DND-41 (cell line): ENCODE data around the gene MB21D2.

Experiments
- ATAC-seq: fragments of 200-7000 bp; cut with Tn5 transposase; 3 replicates; pipeline ENCODE4 v1.9.1; 2021; ENCODE audit warnings: low read depth; ENCODE audit not compliant: insufficient read depth
- DNase-seq: peaks from one replicate; pipeline ENCODE4 v3.0.0-alpha.2; 2020
- H2AFZ ChIP-seq: 2 replicates; pipeline ENCODE4 v1.6.0; 2012; ENCODE audit warnings: low read depth, low read length
- H3K27ac ChIP-seq: 2 replicates; pipeline ENCODE4 v1.5.1; 2012; ENCODE audit warnings: low read length, inconsistent platforms
- H3K27me3 ChIP-seq: fragments of 200-600 bp; sonication (generic); 2 replicates; pipeline ENCODE4 v1.6.0; 2012; ENCODE audit warnings: low read length, mild to moderate bottlenecking, inconsistent platforms; ENCODE audit not compliant: insufficient read depth, poor library complexity
- H3K36me3 ChIP-seq: 2 replicates; pipeline ENCODE4 v1.5.1; 2012; ENCODE audit warnings: low read length, inconsistent platforms; ENCODE audit not compliant: insufficient read depth
- H3K4me1 ChIP-seq: 2 replicates; pipeline ENCODE4 v1.5.1; 2012; ENCODE audit warnings: mild to moderate bottlenecking, low read length; ENCODE audit not compliant: insufficient read depth
- H3K4me2 ChIP-seq: 2 replicates; pipeline ENCODE4 v1.6.0; 2012; ENCODE audit warnings: mild to moderate bottlenecking, moderate library complexity, low read length, inconsistent platforms; ENCODE audit not compliant: insufficient read depth
- H3K4me3 ChIP-seq, 2 experiments: fragments of 200-600 bp in 1 of 2; shearing (Covaris generic) in 1 of 2; 2 replicates each; pipeline ENCODE4 v1.5.1; 2012 to 2016; ENCODE audit warnings: inconsistent platforms in 2 of 2, low read length in 2 of 2, mild to moderate bottlenecking in 2 of 2, low read depth in 1 of 2, moderate library complexity in 1 of 2
- H3K79me2 ChIP-seq: 2 replicates; pipeline ENCODE4 v1.6.0; 2012; ENCODE audit warnings: low read length, inconsistent platforms; ENCODE audit not compliant: insufficient read depth
- H3K9ac ChIP-seq: 2 replicates; pipeline ENCODE4 v1.6.0; 2012; ENCODE audit warnings: low read depth, mild to moderate bottlenecking, inconsistent platforms, low read length, moderate library complexity
- H3K9me3 ChIP-seq: 2 replicates; pipeline ENCODE4 v1.5.1; 2012; ENCODE audit warnings: low read length, moderate library complexity, mild to moderate bottlenecking, inconsistent platforms; ENCODE audit not compliant: insufficient read depth, severe bottlenecking
- H4K20me1 ChIP-seq: 2 replicates; pipeline ENCODE4 v1.6.0; 2012; ENCODE audit warnings: low read length; ENCODE audit not compliant: insufficient read depth
- EZH2 ChIP-seq: IDR thresholded peaks from 3 replicates; pipeline ENCODE4 v1.6.1; 2012; ENCODE audit warnings: borderline replicate concordance, low read depth, mild to moderate bottlenecking, moderate library complexity, low read length, inconsistent platforms; ENCODE audit not compliant: severe bottlenecking
- TF ChIP-seq, protein P1 (sequence below): IDR thresholded peaks from 2 replicates; pipeline ENCODE4 v1.5.1; 2012; ENCODE audit warnings: borderline replicate concordance, low read length, moderate library complexity, mild to moderate bottlenecking; ENCODE audit not compliant: poor library complexity, severe bottlenecking; ENCODE audit errors: extremely low read depth

Gene MB21D2

GRCh38 chr3:192915304-192915703, 2.4 kb downstream of the MB21D2 start:
- no peak overlapping the region for H3K9ac ChIP-seq
- peaks cover 32% of the 10 kb centered on the region for H3K27me3 ChIP-seq
- H4K20me1 ChIP-seq: no peaks in the 10 kb centered on the region
- H3K4me2 ChIP-seq: no peak overlapping the region
- no peak for DNase-seq
- H3K79me2 ChIP-seq: no peaks in the 10 kb centered on the region
- H2AFZ ChIP-seq: no peak overlapping the region
- no peak overlapping the region for H3K4me3 ChIP-seq
- no peak for ATAC-seq
- H3K4me1 ChIP-seq: no peaks in the 10 kb centered on the region
- no peak overlapping the region for H3K27ac ChIP-seq
- H3K9me3 ChIP-seq: no peaks in the 10 kb centered on the region
- no peaks in the 10 kb centered on the region for H3K36me3 ChIP-seq
- no peak for TF ChIP-seq EZH2
- TF ChIP-seq, protein P1, sequence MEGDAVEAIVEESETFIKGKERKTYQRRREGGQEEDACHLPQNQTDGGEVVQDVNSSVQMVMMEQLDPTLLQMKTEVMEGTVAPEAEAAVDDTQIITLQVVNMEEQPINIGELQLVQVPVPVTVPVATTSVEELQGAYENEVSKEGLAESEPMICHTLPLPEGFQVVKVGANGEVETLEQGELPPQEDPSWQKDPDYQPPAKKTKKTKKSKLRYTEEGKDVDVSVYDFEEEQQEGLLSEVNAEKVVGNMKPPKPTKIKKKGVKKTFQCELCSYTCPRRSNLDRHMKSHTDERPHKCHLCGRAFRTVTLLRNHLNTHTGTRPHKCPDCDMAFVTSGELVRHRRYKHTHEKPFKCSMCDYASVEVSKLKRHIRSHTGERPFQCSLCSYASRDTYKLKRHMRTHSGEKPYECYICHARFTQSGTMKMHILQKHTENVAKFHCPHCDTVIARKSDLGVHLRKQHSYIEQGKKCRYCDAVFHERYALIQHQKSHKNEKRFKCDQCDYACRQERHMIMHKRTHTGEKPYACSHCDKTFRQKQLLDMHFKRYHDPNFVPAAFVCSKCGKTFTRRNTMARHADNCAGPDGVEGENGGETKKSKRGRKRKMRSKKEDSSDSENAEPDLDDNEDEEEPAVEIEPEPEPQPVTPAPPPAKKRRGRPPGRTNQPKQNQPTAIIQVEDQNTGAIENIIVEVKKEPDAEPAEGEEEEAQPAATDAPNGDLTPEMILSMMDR: no peak

GRCh38 chr3:192914848-192915247, 2.8 kb downstream of the MB21D2 start:
- Histone ChIP-seq H3K9me3 (no peaks in the 10 kb centered on the region), H3K27ac (no peak overlapping the region), H3K4me3 (no peak overlapping the region), H3K27me3 (peaks cover 32% of the 10 kb centered on the region), H3K9ac (no peak overlapping the region), H2AFZ (no peak overlapping the region), H4K20me1 (no peaks in the 10 kb centered on the region), H3K4me1 (no peaks in the 10 kb centered on the region), H3K4me2 (no peak overlapping the region), H3K36me3 (no peaks in the 10 kb centered on the region), H3K79me2 (no peaks in the 10 kb centered on the region)
- TF ChIP-seq EZH2: no peak
- TF ChIP-seq, protein P1: no peak
- DNase-seq (no peak), ATAC-seq (no peak)

- H3K4me3 ChIP-seq: no peak overlapping the region
- no peak overlapping the region for H2AFZ ChIP-seq
- no peak for ATAC-seq
- H4K20me1 ChIP-seq: no peaks in the 10 kb centered on the region
- no peaks in the 10 kb centered on the region for H3K79me2 ChIP-seq
- H3K4me2 ChIP-seq: no peak overlapping the region
- H3K27ac ChIP-seq: no peak overlapping the region
- H3K36me3 ChIP-seq: no peaks in the 10 kb centered on the region
- H3K9ac ChIP-seq: no peak overlapping the region
- no peak for DNase-seq
- H3K4me1 ChIP-seq: no peaks in the 10 kb centered on the region
- H3K9me3 ChIP-seq: no peaks in the 10 kb centered on the region
- no peak for TF ChIP-seq EZH2
- TF ChIP-seq, protein P1: no peak
- H3K27me3 ChIP-seq: peaks cover 26% of the 10 kb centered on the region
Measured at GRCh38 chr3:192913540-192913939, 4.1 kb downstream of the MB21D2 start.

DNA sequence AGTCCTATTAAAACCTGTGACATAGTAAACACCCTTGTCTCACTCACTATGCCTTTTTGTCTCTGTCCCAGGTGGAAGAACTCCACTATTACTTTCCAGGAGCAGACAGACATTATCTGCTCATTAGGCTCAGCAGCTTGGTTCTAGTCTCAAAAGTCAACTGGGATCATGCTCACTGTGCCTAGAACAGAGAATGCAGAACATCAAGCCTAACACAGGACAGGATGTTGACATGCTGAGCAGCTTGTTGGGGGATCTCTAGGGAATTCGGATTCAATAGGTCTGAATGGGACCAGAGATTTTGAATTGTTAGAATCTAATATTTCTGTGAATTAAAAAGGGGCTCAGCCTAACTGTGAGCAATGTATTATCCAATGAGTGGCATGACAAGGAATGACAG, 6.4 kb downstream of the MB21D2 start:
- H3K79me2 ChIP-seq: no peaks in the 10 kb centered on the region
- no peak for ATAC-seq

More for the DNA sequence above, 6.4 kb downstream of the MB21D2 start:
- Histone ChIP-seq H3K27me3 (peaks cover 8% of the 10 kb centered on the region), H3K36me3 (no peaks in the 10 kb centered on the region), H3K4me1 (no peaks in the 10 kb centered on the region), H4K20me1 (no peaks in the 10 kb centered on the region), H3K4me3 (no peak overlapping the region), H3K9ac (no peak overlapping the region), H2AFZ (no peak overlapping the region), H3K4me2 (no peak overlapping the region), H3K27ac (no peak overlapping the region), H3K9me3 (no peaks in the 10 kb centered on the region)
- no peak for DNase-seq
- TF ChIP-seq EZH2: no peak
- TF ChIP-seq, protein P1: no peak
